GM19023 (cell line): ENCODE measurements around the gene GCK.
"Not testable (repeated sequence)": the region's sequence is repeated elsewhere in the genome, so short reads cannot be mapped to it uniquely, and the experiment has no call there.

Experiments used
- ATAC-seq: cut with Tn5 transposase; IDR thresholded peaks from one replicate; pipeline ENCODE4 v1.9.1; 2021; ENCODE audit warnings: mild to moderate bottlenecking, moderate library complexity; ENCODE audit not compliant: unreplicated experiment

The GCK gene

GRCh38 chr7:44145479-44145968, 43.7 kb downstream of the GCK start:
- no peak for ATAC-seq

- ATAC-seq, result no peak
Observed at GRCh38 chr7:44144968-44145478, 44.2 kb downstream of the GCK start.

- no peak for ATAC-seq
Observed at GRCh38 chr7:44144426-44144967, 44.7 kb downstream of the GCK start.

GRCh38 chr7:44143646-44144250, 45.5 kb downstream of the GCK start:
- no peak for ATAC-seq

GRCh38 chr7:44142028-44142427, 47.2 kb downstream of the GCK start:
- no peak for ATAC-seq

GRCh38 chr7:44141221-44141850, 47.9 kb downstream of the GCK start, which contains the start of gene MYL7:
Gene MYL7, minus strand, starts transcription at chr7:44141332. Its CDS starts 27 bp downstream, at chr7:44141305.
- ATAC-seq, result no peak

- no peak for ATAC-seq
Observed at GRCh38 chr7:44140341-44140740, 48.9 kb downstream of the GCK start.

- ATAC-seq, result no peak
Observed at GRCh38 chr7:44139311-44140010, 49.8 kb downstream of the GCK start.

- no peak for ATAC-seq
Observed at GRCh38 chr7:44138698-44139097, 50.5 kb downstream of the GCK start.

GRCh38 chr7:44136731-44137130, 52.5 kb downstream of the GCK start:
- no peak for ATAC-seq

- no peak for ATAC-seq
Observed at GRCh38 chr7:44134943-44135628, 54.2 kb downstream of the GCK start.

GRCh38 chr7:44133295-44133694, 55.9 kb downstream of the GCK start:
- no peak for ATAC-seq

- no peak for ATAC-seq
Observed at GRCh38 chr7:44132039-44132438, 57.2 kb downstream of the GCK start.

- ATAC-seq, result no peak
Observed at GRCh38 chr7:44131173-44132029, 57.8 kb downstream of the GCK start.

GRCh38 chr7:44128721-44129582, 60.3 kb downstream of the GCK start:
- no peak for ATAC-seq

- no peak for ATAC-seq
Observed at GRCh38 chr7:44127161-44127560, 62.1 kb downstream of the GCK start.

- ATAC-seq, result not testable (repeated sequence)
Observed at GRCh38 chr7:44126574-44126973, 62.7 kb downstream of the GCK start.

GRCh38 chr7:44124822-44125202, 64.4 kb downstream of the GCK start:
- ATAC-seq, result no peak
